ENCODE results near the gene ARHGEF17. TPM values are rescaled to one million over a fixed set of nuclear protein-coding genes. Genes with fewer than 3 reads are reported as not detected.

The ARHGEF17 gene, protein sequence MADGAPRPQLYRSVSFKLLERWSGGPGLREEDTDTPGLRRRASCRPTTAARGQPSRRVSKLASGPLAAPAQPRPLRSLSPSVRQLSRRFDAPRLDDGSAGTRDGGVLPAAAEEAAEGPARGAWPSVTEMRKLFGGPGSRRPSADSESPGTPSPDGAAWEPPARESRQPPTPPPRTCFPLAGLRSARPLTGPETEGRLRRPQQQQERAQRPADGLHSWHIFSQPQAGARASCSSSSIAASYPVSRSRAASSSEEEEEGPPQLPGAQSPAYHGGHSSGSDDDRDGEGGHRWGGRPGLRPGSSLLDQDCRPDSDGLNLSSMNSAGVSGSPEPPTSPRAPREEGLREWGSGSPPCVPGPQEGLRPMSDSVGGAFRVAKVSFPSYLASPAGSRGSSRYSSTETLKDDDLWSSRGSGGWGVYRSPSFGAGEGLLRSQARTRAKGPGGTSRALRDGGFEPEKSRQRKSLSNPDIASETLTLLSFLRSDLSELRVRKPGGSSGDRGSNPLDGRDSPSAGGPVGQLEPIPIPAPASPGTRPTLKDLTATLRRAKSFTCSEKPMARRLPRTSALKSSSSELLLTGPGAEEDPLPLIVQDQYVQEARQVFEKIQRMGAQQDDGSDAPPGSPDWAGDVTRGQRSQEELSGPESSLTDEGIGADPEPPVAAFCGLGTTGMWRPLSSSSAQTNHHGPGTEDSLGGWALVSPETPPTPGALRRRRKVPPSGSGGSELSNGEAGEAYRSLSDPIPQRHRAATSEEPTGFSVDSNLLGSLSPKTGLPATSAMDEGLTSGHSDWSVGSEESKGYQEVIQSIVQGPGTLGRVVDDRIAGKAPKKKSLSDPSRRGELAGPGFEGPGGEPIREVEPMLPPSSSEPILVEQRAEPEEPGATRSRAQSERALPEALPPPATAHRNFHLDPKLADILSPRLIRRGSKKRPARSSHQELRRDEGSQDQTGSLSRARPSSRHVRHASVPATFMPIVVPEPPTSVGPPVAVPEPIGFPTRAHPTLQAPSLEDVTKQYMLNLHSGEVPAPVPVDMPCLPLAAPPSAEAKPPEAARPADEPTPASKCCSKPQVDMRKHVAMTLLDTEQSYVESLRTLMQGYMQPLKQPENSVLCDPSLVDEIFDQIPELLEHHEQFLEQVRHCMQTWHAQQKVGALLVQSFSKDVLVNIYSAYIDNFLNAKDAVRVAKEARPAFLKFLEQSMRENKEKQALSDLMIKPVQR (N-terminal part only)
- total RNA-seq (2022) (22.0 and 22.3 TPM in 2 replicates), Bru-seq, nascent RNA (percentile 49 among the genes with signal in this experiment), BruChase-seq, experiment 1, labeled RNA remaining after a 6-hour chase (percentile 56 among the genes with signal in this experiment), BruChase-seq, experiment 2, labeled RNA remaining after a 2-hour chase (percentile 62 among the genes with signal in this experiment)
- long read RNA-seq, partial matches to known transcripts, result 0 of 5 reads
- long read RNA-seq, other reads (novel, unspliced or antisense), result 5 of 5 reads

- peak; percentile 66 for DNase-seq
Measured at GRCh38 chr11:73308003-73308960, at the start of gene ARHGEF17. Gene ARHGEF17 (plus strand): TSS chr11:73308276. CDS start chr11:73308639, 363 bp downstream.

GRCh38 chr11:73259406-73260126 is 48.5 kb upstream of the ARHGEF17 start:
- Mint-ChIP-seq H3K4me3 (ENCODE audit: low read depth, unreplicated experiment) (no peak overlapping the region), H3K36me3 (ENCODE audit: insufficient read depth, unreplicated experiment) (no peaks in the 10 kb centered on the region), H3K4me1 (ENCODE audit: low read depth, unreplicated experiment) (peaks cover 14% of the 10 kb centered on the region), H3K27ac (ENCODE audit: unreplicated experiment) (no peak overlapping the region), H3K27me3 (ENCODE audit: unreplicated experiment) (peaks cover 28% of the 10 kb centered on the region), H3K9me3 (ENCODE audit: low read depth, unreplicated experiment) (no peaks in the 10 kb centered on the region)
- BruUV-seq (replicated peaks), result no TSS peak
- intact Hi-C loops (cut with micrococcal nuclease; ENCODE audit: unreplicated experiment), result no loop called here
- DNase-seq, result no peak
- CTCF ChIA-PET, result no interaction called here
- TF ChIP-seq, protein P1, sequence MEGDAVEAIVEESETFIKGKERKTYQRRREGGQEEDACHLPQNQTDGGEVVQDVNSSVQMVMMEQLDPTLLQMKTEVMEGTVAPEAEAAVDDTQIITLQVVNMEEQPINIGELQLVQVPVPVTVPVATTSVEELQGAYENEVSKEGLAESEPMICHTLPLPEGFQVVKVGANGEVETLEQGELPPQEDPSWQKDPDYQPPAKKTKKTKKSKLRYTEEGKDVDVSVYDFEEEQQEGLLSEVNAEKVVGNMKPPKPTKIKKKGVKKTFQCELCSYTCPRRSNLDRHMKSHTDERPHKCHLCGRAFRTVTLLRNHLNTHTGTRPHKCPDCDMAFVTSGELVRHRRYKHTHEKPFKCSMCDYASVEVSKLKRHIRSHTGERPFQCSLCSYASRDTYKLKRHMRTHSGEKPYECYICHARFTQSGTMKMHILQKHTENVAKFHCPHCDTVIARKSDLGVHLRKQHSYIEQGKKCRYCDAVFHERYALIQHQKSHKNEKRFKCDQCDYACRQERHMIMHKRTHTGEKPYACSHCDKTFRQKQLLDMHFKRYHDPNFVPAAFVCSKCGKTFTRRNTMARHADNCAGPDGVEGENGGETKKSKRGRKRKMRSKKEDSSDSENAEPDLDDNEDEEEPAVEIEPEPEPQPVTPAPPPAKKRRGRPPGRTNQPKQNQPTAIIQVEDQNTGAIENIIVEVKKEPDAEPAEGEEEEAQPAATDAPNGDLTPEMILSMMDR (IDR thresholded peaks at IDR 0.05; ENCODE audit: unreplicated experiment), result no peak

More at GRCh38 chr11:73308003-73308960, at the start of gene ARHGEF17:
- TF ChIP-seq, protein P1 (IDR thresholded peaks at IDR 0.05; ENCODE audit: unreplicated experiment), result no peak
- Mint-ChIP-seq H3K27ac (ENCODE audit: unreplicated experiment) (peak within 1 kb of the TSS; percentile 63), H3K36me3 (ENCODE audit: insufficient read depth, unreplicated experiment) (peaks cover 35% of the 10 kb centered on the region), H3K9me3 (ENCODE audit: low read depth, unreplicated experiment) (no peaks in the 10 kb centered on the region), H3K4me1 (ENCODE audit: low read depth, unreplicated experiment) (peaks cover 16% of the 10 kb centered on the region), H3K4me3 (ENCODE audit: low read depth, unreplicated experiment) (peak within 1 kb of the TSS; percentile 73), H3K27me3 (ENCODE audit: unreplicated experiment) (no peaks in the 10 kb centered on the region)
- intact Hi-C loops (cut with micrococcal nuclease; ENCODE audit: unreplicated experiment), result loop anchor here (5.0 kb wide), 1 partner anchor 84 kb away; no protein-coding TSS in a partner anchor
- CTCF ChIA-PET, result interaction anchor here (0.5 to 2.8 kb wide), 16 partner anchors 10 to 170 kb away, joined by 3 to 41 read pairs (median 8); no protein-coding TSS in a partner anchor
- BruUV-seq (replicated peaks), result no TSS peak

- no peak overlapping the region for H3K27ac Mint-ChIP-seq (ENCODE audit: unreplicated experiment)
- intact Hi-C loops (cut with micrococcal nuclease; ENCODE audit: unreplicated experiment), result no loop called here
- no TSS peak for BruUV-seq (replicated peaks)
- TF ChIP-seq, protein P1 (IDR thresholded peaks at IDR 0.05; ENCODE audit: unreplicated experiment), result no peak
- CTCF ChIA-PET, result no interaction called here
- no peak overlapping the region for H3K4me3 Mint-ChIP-seq (ENCODE audit: low read depth, unreplicated experiment)
- peaks cover 33% of the 10 kb centered on the region for H3K27me3 Mint-ChIP-seq (ENCODE audit: unreplicated experiment)
- H3K36me3 Mint-ChIP-seq (ENCODE audit: insufficient read depth, unreplicated experiment), result no peaks in the 10 kb centered on the region
- peaks cover 14% of the 10 kb centered on the region for H3K4me1 Mint-ChIP-seq (ENCODE audit: low read depth, unreplicated experiment)
- H3K9me3 Mint-ChIP-seq (ENCODE audit: low read depth, unreplicated experiment), result no peaks in the 10 kb centered on the region
- no peak for DNase-seq
Measured at GRCh38 chr11:73260127-73260457, 48.0 kb upstream of the ARHGEF17 start.

Measured in Calu3 (cell line).